BLaER1 (cell line): ENCODE results near the gene BICD1.

Experiments used
- H3K27ac ChIP-seq: shearing (Covaris generic); formaldehyde crosslinking; 2 replicates; pipeline ENCODE4 v1.8.1; 2022
- H3K27me3 ChIP-seq: shearing (Covaris generic); formaldehyde crosslinking; 2 replicates; pipeline ENCODE4 v1.8.1; 2022
- H3K36me3 ChIP-seq: shearing (Covaris generic); formaldehyde crosslinking; 2 replicates; pipeline ENCODE4 v1.8.1; 2022
- H3K4me1 ChIP-seq: shearing (Covaris generic); formaldehyde crosslinking; 2 replicates; pipeline ENCODE4 v1.8.1; 2022
- H3K4me2 ChIP-seq: shearing (Covaris generic); formaldehyde crosslinking; 2 replicates; pipeline ENCODE4 v1.8.1; 2022
- H3K4me3 ChIP-seq: shearing (Covaris generic); formaldehyde crosslinking; 2 replicates; pipeline ENCODE4 v1.8.1; 2022
- H3K9ac ChIP-seq: shearing (Covaris generic); formaldehyde crosslinking; 2 replicates; pipeline ENCODE4 v1.8.1; 2022
- H3K9me3 ChIP-seq: shearing (Covaris generic); formaldehyde crosslinking; 2 replicates; pipeline ENCODE4 v1.8.1; 2022
- H4K20me1 ChIP-seq: shearing (Covaris generic); formaldehyde crosslinking; 2 replicates; pipeline ENCODE4 v1.8.1; 2022
- Cebpa-rat ChIP-seq: shearing (Covaris generic); IDR thresholded peaks from 2 replicates; pipeline ENCODE4 v1.8.1; 2022

The BICD1 gene

GRCh38 chr12:32369202-32369601 is 262.6 kb downstream of the BICD1 start:
- Histone ChIP-seq H3K9ac (no peak overlapping the region), H3K4me3 (no peak overlapping the region), H3K27ac (no peak overlapping the region), H3K4me1 (peaks cover 6% of the 10 kb centered on the region; the same call in 1 of the 2 replicates), H3K36me3 (no peaks in the 10 kb centered on the region), H3K4me2 (no peak overlapping the region), H3K9me3 (no peaks in the 10 kb centered on the region), H4K20me1 (no peaks in the 10 kb centered on the region), H3K27me3 (no peaks in the 10 kb centered on the region)
- no peak for TF ChIP-seq Cebpa-rat

DNA sequence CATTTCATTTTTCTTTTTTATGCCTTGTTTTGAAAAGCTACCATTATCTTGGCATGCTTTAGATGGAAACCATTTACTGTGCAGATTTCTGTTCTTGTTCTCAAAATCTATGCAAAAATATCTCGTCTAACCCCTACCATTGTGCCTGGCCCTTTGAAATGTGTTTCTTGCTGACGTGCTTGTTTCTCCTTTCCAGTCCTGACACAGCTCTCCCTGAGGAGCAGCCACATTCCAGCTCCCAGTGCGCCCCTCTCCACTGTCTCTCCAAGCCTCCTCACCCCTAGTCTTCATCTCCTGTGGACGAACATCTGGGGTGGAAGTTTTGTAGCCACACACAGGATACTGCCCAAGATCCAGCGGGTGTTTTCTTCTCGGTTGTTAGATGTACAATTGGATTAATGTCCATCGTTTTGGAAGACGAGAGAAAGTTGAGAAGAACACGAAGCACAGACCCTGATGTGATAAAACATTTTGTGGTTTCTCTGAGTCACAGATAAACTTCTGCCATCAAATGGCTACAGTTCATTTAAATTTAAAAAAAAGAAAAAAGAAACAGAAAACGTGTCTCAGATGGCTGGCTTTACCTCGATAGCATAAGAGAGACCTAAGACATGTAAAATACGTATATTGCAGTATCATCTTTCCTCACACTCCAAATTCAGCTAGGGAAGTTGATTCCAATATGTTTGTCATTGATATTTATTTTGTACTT is 270.9 kb downstream of the BICD1 start:
- H3K4me3 ChIP-seq, result no peak overlapping the region
- no peaks in the 10 kb centered on the region for H3K36me3 ChIP-seq
- H3K4me2 ChIP-seq, result no peak overlapping the region
- no peak overlapping the region for H3K27ac ChIP-seq
- no peaks in the 10 kb centered on the region for H3K9me3 ChIP-seq
- no peaks in the 10 kb centered on the region for H3K4me1 ChIP-seq
- no peaks in the 10 kb centered on the region for H3K27me3 ChIP-seq
- H4K20me1 ChIP-seq, result no peaks in the 10 kb centered on the region
- no peak for TF ChIP-seq Cebpa-rat
- H3K9ac ChIP-seq, result no peak overlapping the region

- H3K4me2 ChIP-seq, result no peak overlapping the region
Observed at GRCh38 chr12:32379213-32379612, 272.6 kb downstream of the BICD1 start.

GRCh38 chr12:32379667-32380066 is 273.0 kb downstream of the BICD1 start:
- Histone ChIP-seq H3K9ac (no peak overlapping the region), H3K4me1 (no peaks in the 10 kb centered on the region), H3K27me3 (no peaks in the 10 kb centered on the region), H3K9me3 (no peaks in the 10 kb centered on the region), H4K20me1 (no peaks in the 10 kb centered on the region), H3K4me3 (no peak overlapping the region), H3K4me2 (no peak overlapping the region), H3K36me3 (no peaks in the 10 kb centered on the region), H3K27ac (no peak overlapping the region)
- no peak for TF ChIP-seq Cebpa-rat

More at GRCh38 chr12:32379213-32379612, 272.6 kb downstream of the BICD1 start:
- Histone ChIP-seq H3K9me3 (no peaks in the 10 kb centered on the region), H3K4me3 (no peak overlapping the region), H3K27ac (no peak overlapping the region), H3K36me3 (no peaks in the 10 kb centered on the region), H3K4me1 (no peaks in the 10 kb centered on the region), H3K9ac (no peak overlapping the region), H4K20me1 (no peaks in the 10 kb centered on the region), H3K27me3 (no peaks in the 10 kb centered on the region)
- no peak for TF ChIP-seq Cebpa-rat

GRCh38 chr12:32382226-32382625 is 275.6 kb downstream of the BICD1 start:
- no peaks in the 10 kb centered on the region for H3K4me1 ChIP-seq
- no peak overlapping the region for H3K4me3 ChIP-seq
- no peak for TF ChIP-seq Cebpa-rat
- H4K20me1 ChIP-seq, result no peaks in the 10 kb centered on the region
- no peaks in the 10 kb centered on the region for H3K27me3 ChIP-seq
- H3K9ac ChIP-seq, result no peak overlapping the region
- no peak overlapping the region for H3K4me2 ChIP-seq
- H3K36me3 ChIP-seq, result no peaks in the 10 kb centered on the region
- H3K27ac ChIP-seq, result no peak overlapping the region
- no peaks in the 10 kb centered on the region for H3K9me3 ChIP-seq

GRCh38 chr12:32390572-32391219 is 284.0 kb downstream of the BICD1 start:
- no peak overlapping the region for H3K27ac ChIP-seq
- H3K4me3 ChIP-seq, result no peak overlapping the region
- H4K20me1 ChIP-seq, result no peaks in the 10 kb centered on the region
- H3K36me3 ChIP-seq, result no peaks in the 10 kb centered on the region
- no peaks in the 10 kb centered on the region for H3K4me1 ChIP-seq
- H3K9me3 ChIP-seq, result peaks cover 17% of the 10 kb centered on the region
- H3K27me3 ChIP-seq, result no peaks in the 10 kb centered on the region
- no peak overlapping the region for H3K4me2 ChIP-seq
- TF ChIP-seq Cebpa-rat, result no peak
- H3K9ac ChIP-seq, result no peak overlapping the region

DNA sequence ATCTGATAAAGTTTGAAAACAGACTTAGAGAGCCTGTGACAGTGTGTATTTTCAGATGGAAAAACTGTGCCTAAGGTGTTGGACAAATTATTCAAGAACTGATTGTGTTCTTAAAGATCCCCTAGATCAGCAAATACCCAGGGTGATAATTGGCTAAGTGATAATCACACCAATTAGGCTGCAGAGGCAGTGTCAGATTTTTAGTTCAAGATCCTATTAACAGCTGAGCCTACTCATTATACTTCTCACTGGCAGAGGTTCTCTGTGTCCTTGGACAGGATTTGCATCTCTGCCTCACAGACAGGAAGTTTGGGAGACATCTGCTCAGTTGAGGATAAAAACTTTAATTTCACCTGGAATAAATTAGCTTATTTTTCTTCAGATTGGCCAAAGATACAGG is 288.4 kb downstream of the BICD1 start:
- H3K9me3 ChIP-seq, result peaks cover 11% of the 10 kb centered on the region
- no peak overlapping the region for H3K9ac ChIP-seq
- H3K27ac ChIP-seq, result no peak overlapping the region
- H3K4me2 ChIP-seq, result no peak overlapping the region
- no peaks in the 10 kb centered on the region for H4K20me1 ChIP-seq
- H3K36me3 ChIP-seq, result no peaks in the 10 kb centered on the region
- no peak for TF ChIP-seq Cebpa-rat
- no peak overlapping the region for H3K4me3 ChIP-seq
- H3K27me3 ChIP-seq, result peaks cover 5% of the 10 kb centered on the region
- peaks cover 10% of the 10 kb centered on the region for H3K4me1 ChIP-seq

- peaks cover 13% of the 10 kb centered on the region for H3K4me1 ChIP-seq
- TF ChIP-seq Cebpa-rat, result no peak
- H3K36me3 ChIP-seq, result no peaks in the 10 kb centered on the region
- H3K4me3 ChIP-seq, result no peak overlapping the region
- H3K9ac ChIP-seq, result no peak overlapping the region
- H4K20me1 ChIP-seq, result no peaks in the 10 kb centered on the region
- H3K4me2 ChIP-seq, result no peak overlapping the region
- H3K27ac ChIP-seq, result no peak overlapping the region
- no peaks in the 10 kb centered on the region for H3K9me3 ChIP-seq
- H3K27me3 ChIP-seq, result peaks cover 10% of the 10 kb centered on the region
Observed at GRCh38 chr12:32397696-32398095, 291.0 kb downstream of the BICD1 start.

DNA sequence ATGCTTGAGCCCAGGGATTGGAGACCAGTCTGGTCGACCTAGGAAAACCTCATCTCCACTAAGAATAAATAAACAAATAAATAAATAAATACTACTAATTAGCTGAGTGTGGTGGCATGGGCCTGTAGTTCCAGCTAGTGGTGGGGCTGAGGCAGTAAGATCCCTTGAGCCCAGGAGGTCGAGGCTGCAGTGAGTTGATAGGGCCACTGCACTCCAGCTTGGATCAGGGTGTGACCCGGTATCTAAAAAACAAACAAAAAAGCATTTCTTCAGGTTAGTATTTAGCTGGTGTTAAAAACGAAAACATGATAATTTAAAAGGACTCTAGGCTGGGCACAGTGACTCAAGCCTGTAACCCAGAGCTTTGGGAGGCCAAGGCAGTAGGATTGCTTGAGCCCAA is 291.5 kb downstream of the BICD1 start:
- Histone ChIP-seq H3K4me3 (no peak overlapping the region), H3K9ac (no peak overlapping the region), H3K4me2 (peak overlapping the region; percentile 100; the same call in 1 of the 2 replicates), H4K20me1 (no peaks in the 10 kb centered on the region), H3K27me3 (peaks cover 10% of the 10 kb centered on the region), H3K9me3 (no peaks in the 10 kb centered on the region), H3K36me3 (no peaks in the 10 kb centered on the region), H3K27ac (no peak overlapping the region), H3K4me1 (peaks cover 13% of the 10 kb centered on the region)
- TF ChIP-seq Cebpa-rat, result no peak

DNA sequence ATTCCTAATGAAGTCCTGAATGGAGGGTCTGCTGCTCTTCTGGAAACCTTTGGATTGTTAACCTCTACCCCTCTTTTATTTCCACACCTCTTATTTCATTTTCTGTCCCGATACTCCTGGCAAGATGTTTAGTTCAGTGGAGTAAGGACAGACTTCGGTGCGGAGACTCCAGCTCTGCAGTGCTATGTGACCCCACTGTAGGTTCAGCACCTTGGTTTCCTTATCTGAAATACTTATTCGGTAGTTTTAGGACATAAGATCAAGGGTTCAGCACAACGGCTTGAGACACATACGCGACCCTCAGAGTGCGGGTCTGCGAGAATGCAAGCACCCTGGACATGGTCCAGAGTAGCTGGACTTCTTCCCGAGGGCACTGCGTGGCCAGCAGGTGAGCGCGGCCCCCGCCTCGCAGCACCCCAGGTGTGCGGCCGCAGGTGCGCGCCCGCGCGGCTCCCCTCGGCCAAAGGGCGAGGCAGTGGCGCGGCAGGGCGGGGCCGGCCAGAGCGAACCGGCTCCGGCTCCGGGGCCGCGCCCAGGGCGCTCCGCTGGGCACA is 292.2 kb downstream of the BICD1 start:
- TF ChIP-seq Cebpa-rat, result no peak
- Histone ChIP-seq H3K27ac (no peak overlapping the region), H4K20me1 (no peaks in the 10 kb centered on the region), H3K36me3 (no peaks in the 10 kb centered on the region), H3K9me3 (no peaks in the 10 kb centered on the region), H3K4me3 (peak overlapping the region; percentile 83), H3K4me2 (peak overlapping the region; percentile 100), H3K27me3 (peaks cover 10% of the 10 kb centered on the region), H3K4me1 (peaks cover 13% of the 10 kb centered on the region), H3K9ac (peak overlapping the region; percentile 67)
